Bronchial epithelial cell (primary cell): ENCODE results near the gene MME. TPM values are rescaled to one million over a fixed set of nuclear protein-coding genes. Genes with fewer than 3 reads are reported as not detected.

ENCODE experiments used
- DNase-seq: peaks from one replicate; pipeline ENCODE4 v3.0.0-alpha.2; 2010; ENCODE audit warnings: low read depth
- FAIRE-seq: peaks from 2 replicates; lab custom pipeline; 2011; peaks lifted over from hg19 to GRCh38; lab: Jason Lieb, UNC
- H3K27me3 ChIP-seq: 2 replicates; pipeline ENCODE4 v1.5.1; 2011; ENCODE audit warnings: low read length; ENCODE audit not compliant: control insufficient read depth, insufficient read depth
- H3K36me3 ChIP-seq: 2 replicates; pipeline ENCODE4 v1.5.1; 2011; ENCODE audit warnings: low read length; ENCODE audit not compliant: control insufficient read depth, insufficient read depth
- H3K4me3 ChIP-seq: 2 replicates; pipeline ENCODE4 v1.5.1; 2011; ENCODE audit warnings: mild to moderate bottlenecking, low read depth, low read length, control low read depth
- CTCF ChIP-seq: IDR thresholded peaks from 2 replicates; pipeline ENCODE4 v1.5.1; 2011; ENCODE audit warnings: mild to moderate bottlenecking, moderate library complexity, low read length, control low read depth, inconsistent platforms; ENCODE audit not compliant: insufficient read depth, severe bottlenecking
- total RNA-seq: library from RNA; depleted of rRNA; stranded (reverse); fragments of >200 nt; gene quantifications from 2 replicates; pipeline ENCODE4 v1.2.1, GENCODE V29; 2014

MME gene
- total RNA-seq, 1 donor from 2014 or later: 25.3 TPM

GRCh38 chr3:155193868-155194267 is 113.7 kb downstream of the MME start:
- no peak for TF ChIP-seq CTCF
- Histone ChIP-seq H3K36me3 (no peaks in the 10 kb centered on the region), H3K27me3 (no peaks in the 10 kb centered on the region), H3K4me3 (no peak overlapping the region)
- FAIRE-seq: no peak
- no peak for DNase-seq

GRCh38 chr3:155194973-155195957 is 115.1 kb downstream of the MME start:
- no peaks in the 10 kb centered on the region for H3K27me3 ChIP-seq
- TF ChIP-seq CTCF: no peak
- FAIRE-seq (no peak), DNase-seq (no peak)
- no peaks in the 10 kb centered on the region for H3K36me3 ChIP-seq
- H3K4me3 ChIP-seq: no peak overlapping the region

- no peak for TF ChIP-seq CTCF
- H3K27me3 ChIP-seq: no peaks in the 10 kb centered on the region
- no peaks in the 10 kb centered on the region for H3K36me3 ChIP-seq
- FAIRE-seq: peak; percentile 64
- no peak for DNase-seq
- no peak overlapping the region for H3K4me3 ChIP-seq
Measured at GRCh38 chr3:155196131-155197021, 116.3 kb downstream of the MME start.

GRCh38 chr3:155197786-155198185 is 117.7 kb downstream of the MME start:
- FAIRE-seq: no peak
- H3K27me3 ChIP-seq: no peaks in the 10 kb centered on the region
- H3K36me3 ChIP-seq: no peaks in the 10 kb centered on the region
- H3K4me3 ChIP-seq: no peak overlapping the region
- no peak for TF ChIP-seq CTCF
- DNase-seq: no peak

- DNase-seq (no peak), FAIRE-seq (no peak)
- no peak overlapping the region for H3K4me3 ChIP-seq
- no peaks in the 10 kb centered on the region for H3K36me3 ChIP-seq
- H3K27me3 ChIP-seq: no peaks in the 10 kb centered on the region
- no peak for TF ChIP-seq CTCF
Measured at GRCh38 chr3:155202626-155203025, 122.5 kb downstream of the MME start.
